ENCODE measurements around the gene MPV17L.

The MPV17L gene

GRCh38 chr16:15457400-15457799 lies 61.8 kb downstream of the MPV17L start:
- Histone ChIP-seq H3K27me3 (ENCODE audit: insufficient read depth, low read length, poor library complexity) (peaks cover 4% of the 10 kb centered on the region), H3K4me1 (ENCODE audit: insufficient read depth, low read length) (no peaks in the 10 kb centered on the region), H3K9me3 (ENCODE audit: insufficient read depth, low read length, severe bottlenecking) (no peaks in the 10 kb centered on the region), H3K4me2 (ENCODE audit: insufficient read depth, low read length) (no peak overlapping the region), H3K9ac (ENCODE audit: low read depth, low read length) (no peak overlapping the region), H3K4me3 (ENCODE audit: low read depth in 1 of 2, low read length in 2 of 2) (no peak overlapping the region), H3K36me3 (ENCODE audit: insufficient read depth, low read length) (no peaks in the 10 kb centered on the region), H4K20me1 (ENCODE audit: insufficient read depth, low read length) (no peaks in the 10 kb centered on the region), H3K27ac (ENCODE audit: low read length) (no peak overlapping the region), H3K79me2 (ENCODE audit: insufficient read depth, low read length) (no peaks in the 10 kb centered on the region), H2AFZ (ENCODE audit: low read depth, low read length) (no peak overlapping the region)
- no peak for TF ChIP-seq EZH2 (IDR thresholded peaks at IDR 0.05; ENCODE audit: borderline replicate concordance, low read depth, low read length, severe bottlenecking)
- no peak for TF ChIP-seq CTCF (IDR thresholded peaks at IDR 0.05; ENCODE audit: borderline replicate concordance, extremely low read depth, low read length, poor library complexity, severe bottlenecking)
- ATAC-seq (ENCODE audit: insufficient read depth, low read depth): no peak
- DNase-seq: no peak

DNA sequence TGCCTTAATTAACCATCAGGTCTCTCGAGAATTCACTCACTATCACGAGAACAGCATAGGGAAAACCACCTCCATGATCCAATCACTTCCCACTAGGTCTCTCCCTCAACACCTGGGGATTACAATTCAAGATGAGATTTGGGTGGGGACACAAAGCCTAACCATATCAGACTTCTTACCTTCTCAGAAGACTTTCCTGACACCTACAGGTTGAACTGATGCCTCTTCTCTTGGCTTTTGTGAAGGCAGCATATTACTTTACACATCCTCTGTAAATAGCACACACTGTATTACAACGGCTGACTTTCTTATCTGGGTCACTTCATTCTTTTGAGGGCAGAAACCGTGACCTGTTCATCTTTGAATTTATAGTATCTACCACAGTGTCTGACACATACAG lies 62.4 kb downstream of the MPV17L start:
- H3K27ac ChIP-seq (ENCODE audit: low read length): no peak overlapping the region
- TF ChIP-seq EZH2 (IDR thresholded peaks at IDR 0.05; ENCODE audit: borderline replicate concordance, low read depth, low read length, severe bottlenecking) (no peak), CTCF (IDR thresholded peaks at IDR 0.05; ENCODE audit: borderline replicate concordance, extremely low read depth, low read length, poor library complexity, severe bottlenecking) (no peak)
- no peak overlapping the region for H3K9ac ChIP-seq (ENCODE audit: low read depth, low read length)
- DNase-seq: no peak
- no peak overlapping the region for H3K4me3 ChIP-seq (ENCODE audit: low read depth in 1 of 2, low read length in 2 of 2)
- no peaks in the 10 kb centered on the region for H3K79me2 ChIP-seq (ENCODE audit: insufficient read depth, low read length)
- ATAC-seq (ENCODE audit: insufficient read depth, low read depth): no peak
- no peaks in the 10 kb centered on the region for H4K20me1 ChIP-seq (ENCODE audit: insufficient read depth, low read length)
- H3K27me3 ChIP-seq (ENCODE audit: insufficient read depth, low read length, poor library complexity): no peaks in the 10 kb centered on the region
- H3K4me1 ChIP-seq (ENCODE audit: insufficient read depth, low read length): no peaks in the 10 kb centered on the region
- no peaks in the 10 kb centered on the region for H3K36me3 ChIP-seq (ENCODE audit: insufficient read depth, low read length)
- no peaks in the 10 kb centered on the region for H3K9me3 ChIP-seq (ENCODE audit: insufficient read depth, low read length, severe bottlenecking)
- no peak overlapping the region for H2AFZ ChIP-seq (ENCODE audit: low read depth, low read length)
- H3K4me2 ChIP-seq (ENCODE audit: insufficient read depth, low read length): no peak overlapping the region

DNA sequence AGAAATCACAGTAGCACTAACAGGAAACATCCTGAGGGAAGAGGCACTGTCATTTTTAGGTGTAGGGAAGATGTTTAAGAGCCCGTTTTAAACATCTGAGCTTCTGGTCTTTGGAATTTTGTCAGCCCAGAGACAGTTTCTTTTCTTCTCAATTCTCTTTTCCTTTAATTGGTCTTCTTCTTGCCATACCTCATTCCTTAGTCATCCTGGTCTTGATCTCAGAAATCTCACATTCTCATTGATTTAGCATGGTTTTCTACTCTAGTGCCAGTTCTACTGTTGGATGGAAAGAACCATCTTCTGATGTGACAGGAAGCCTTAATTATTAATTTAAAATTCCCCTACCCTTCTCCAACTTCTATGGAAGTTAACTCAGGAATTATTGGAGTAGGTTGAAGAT lies 64.2 kb downstream of the MPV17L start:
- Histone ChIP-seq H3K9ac (ENCODE audit: low read depth, low read length) (no peak overlapping the region), H3K4me1 (ENCODE audit: insufficient read depth, low read length) (no peaks in the 10 kb centered on the region), H2AFZ (ENCODE audit: low read depth, low read length) (no peak overlapping the region), H3K4me2 (ENCODE audit: insufficient read depth, low read length) (no peak overlapping the region), H4K20me1 (ENCODE audit: insufficient read depth, low read length) (no peaks in the 10 kb centered on the region), H3K36me3 (ENCODE audit: insufficient read depth, low read length) (no peaks in the 10 kb centered on the region), H3K79me2 (ENCODE audit: insufficient read depth, low read length) (no peaks in the 10 kb centered on the region), H3K9me3 (ENCODE audit: insufficient read depth, low read length, severe bottlenecking) (no peaks in the 10 kb centered on the region), H3K27me3 (ENCODE audit: insufficient read depth, low read length, poor library complexity) (no peaks in the 10 kb centered on the region), H3K4me3 (ENCODE audit: low read depth in 1 of 2, low read length in 2 of 2) (no peak overlapping the region), H3K27ac (ENCODE audit: low read length) (no peak overlapping the region)
- TF ChIP-seq EZH2 (IDR thresholded peaks at IDR 0.05; ENCODE audit: borderline replicate concordance, low read depth, low read length, severe bottlenecking): no peak
- TF ChIP-seq CTCF (IDR thresholded peaks at IDR 0.05; ENCODE audit: borderline replicate concordance, extremely low read depth, low read length, poor library complexity, severe bottlenecking): no peak
- no peak for DNase-seq
- ATAC-seq (ENCODE audit: insufficient read depth, low read depth): no peak

DNA sequence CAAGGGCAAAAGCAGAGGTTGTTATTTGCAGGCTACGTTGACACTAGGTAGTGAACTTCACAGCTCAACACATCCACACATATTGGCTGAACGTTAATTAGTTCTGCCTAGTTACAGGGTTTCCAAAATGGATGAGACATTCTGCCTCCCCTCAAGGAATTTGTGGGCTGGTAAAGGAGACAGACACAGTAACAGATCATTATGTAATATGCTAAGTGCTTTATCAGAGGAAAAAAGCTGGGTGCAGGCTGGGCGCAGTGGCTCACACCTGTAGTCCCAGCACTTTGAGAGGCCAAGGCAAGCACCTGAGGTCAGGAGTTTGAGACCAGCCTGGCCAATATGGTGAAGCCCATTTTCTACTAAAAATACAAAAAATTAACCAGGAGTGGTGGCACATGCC lies 65.0 kb downstream of the MPV17L start:
- no peaks in the 10 kb centered on the region for H3K36me3 ChIP-seq (ENCODE audit: insufficient read depth, low read length)
- H3K4me2 ChIP-seq (ENCODE audit: insufficient read depth, low read length): no peak overlapping the region
- no peak for DNase-seq
- H3K27ac ChIP-seq (ENCODE audit: low read length): no peak overlapping the region
- no peaks in the 10 kb centered on the region for H4K20me1 ChIP-seq (ENCODE audit: insufficient read depth, low read length)
- no peaks in the 10 kb centered on the region for H3K27me3 ChIP-seq (ENCODE audit: insufficient read depth, low read length, poor library complexity)
- H3K9ac ChIP-seq (ENCODE audit: low read depth, low read length): no peak overlapping the region
- H3K9me3 ChIP-seq (ENCODE audit: insufficient read depth, low read length, severe bottlenecking): no peaks in the 10 kb centered on the region
- H3K79me2 ChIP-seq (ENCODE audit: insufficient read depth, low read length): no peaks in the 10 kb centered on the region
- TF ChIP-seq EZH2 (IDR thresholded peaks at IDR 0.05; ENCODE audit: borderline replicate concordance, low read depth, low read length, severe bottlenecking) (no peak), CTCF (IDR thresholded peaks at IDR 0.05; ENCODE audit: borderline replicate concordance, extremely low read depth, low read length, poor library complexity, severe bottlenecking) (no peak)
- H2AFZ ChIP-seq (ENCODE audit: low read depth, low read length): no peak overlapping the region
- no peaks in the 10 kb centered on the region for H3K4me1 ChIP-seq (ENCODE audit: insufficient read depth, low read length)
- no peak for ATAC-seq (ENCODE audit: insufficient read depth, low read depth)
- H3K4me3 ChIP-seq (ENCODE audit: low read depth in 1 of 2, low read length in 2 of 2): no peak overlapping the region
